Measurements from ENCODE around the gene L3MBTL3.

- TF ChIP-seq REST (IDR thresholded peaks at IDR 0.05; ENCODE audit: unreplicated experiment): no peak
- no peak for TF ChIP-seq EZH2phosphoT487 (IDR thresholded peaks at IDR 0.05; ENCODE audit: unreplicated experiment)
- no peak for TF ChIP-seq CTCF (conservative IDR thresholded peaks at IDR 0.05; ENCODE audit: low read depth in 2 of 2)
- TF ChIP-seq CREB1 (CRISPR knock-in tag; IDR thresholded peaks at IDR 0.05; ENCODE audit: low read depth): no peak
- no peak for TF ChIP-seq EZH2 (IDR thresholded peaks at IDR 0.05; ENCODE audit: low read depth, unreplicated experiment)
- no peak for TF ChIP-seq JUNB (IDR thresholded peaks at IDR 0.05; ENCODE audit: unreplicated experiment)
- no peak for TF ChIP-seq POLR2AphosphoS5 (IDR thresholded peaks at IDR 0.05; ENCODE audit: low read depth)
- TF ChIP-seq ETS1 (IDR thresholded peaks at IDR 0.05): no peak
- TF ChIP-seq STAT1 (IDR thresholded peaks at IDR 0.05; ENCODE audit: unreplicated experiment): no peak
- TF ChIP-seq ZNF331 (CRISPR knock-in tag; IDR thresholded peaks at IDR 0.05; ENCODE audit: low read depth): no peak
Observed at GRCh38 chr6:130140084-130140483, 121.7 kb downstream of the L3MBTL3 start.

All from GM23338 (cell line).